Measurements from ENCODE around the gene LFNG. TPM values are rescaled to one million over a fixed set of nuclear protein-coding genes. Genes with fewer than 3 reads are reported as not detected.
A peak's percentile ranks its signal among the peaks of the same experiment; 100 is the strongest.

LFNG gene
- total RNA-seq, result 100 to 1,000 TPM; 110 to 198 (median 182) TPM
- 80.7 TPM for total RNA-seq (2013)
- 23.8 to 393 (median 117) reads per million in 29 experiments for total RNA-seq

- CTCF ChIA-PET, result interaction anchor here in 1 of 2 donors (0.6 kb wide), 1 partner anchor 56 kb away, joined by 5 read pairs; no protein-coding TSS in a partner anchor
- Histone ChIP-seq H3K27ac (ENCODE audit: low read length) (peak within 1 kb of the TSS; percentile 76), H3K9me3 (no peaks in the 10 kb centered on the region), H3K27me3 (replicated peaks in 1 of 2; ENCODE audit: control insufficient read depth in 2 of 2, extremely low read depth in 1 of 2, insufficient read depth in 2 of 2, low read length in 1 of 2) (no peaks in the 10 kb centered on the region), H3K4me3 (ENCODE audit: control insufficient read depth in 1 of 2, extremely low read depth in 1 of 2, low read length in 1 of 2) (peak within 1 kb of the TSS; percentile 83 to 98), H3K4me1 (ENCODE audit: control insufficient read depth in 1 of 2, extremely low read depth in 1 of 2, insufficient read depth in 2 of 2, low read length in 2 of 2) (peaks cover 12 to 50% of the 10 kb centered on the region in 2 experiments), H3K36me3 (ENCODE audit: control insufficient read depth in 2 of 2, extremely low read depth in 1 of 2, insufficient read depth in 1 of 2, low read length in 1 of 2) (peaks cover 0 to 8% of the 10 kb centered on the region in 2 donors)
- peak within 1 kb of the TSS; percentile 90 to 91 for H3K27ac Mint-ChIP-seq
- peak; percentile 78 to 80 (median 80) for ATAC-seq (replicated peaks in 1 of 4)
- peak; percentile 45 to 93 (median 68) for DNase-seq
- POLR2A ChIA-PET, result no interaction called here
- no peaks in the 10 kb centered on the region for H3K9me3 Mint-ChIP-seq
- no peaks in the 10 kb centered on the region for H3K27me3 Mint-ChIP-seq
- peaks cover 24 to 38% (median 36%) of the 10 kb centered on the region in 3 donors for H3K4me1 Mint-ChIP-seq
- H3K4me3 Mint-ChIP-seq, result peak within 1 kb of the TSS; percentile 94 to 99 (median 97)
- peaks cover 13% of the 10 kb centered on the region for H3K36me3 Mint-ChIP-seq
- under 1% methylated on average over 94 of the region's 95 CpGs for WGBS (ENCODE audit: insufficient coverage)
Observed at GRCh38 chr7:2519119-2519930, at the start of gene LFNG. Gene LFNG (plus strand): TSS chr7:2519774. CDS start chr7:2519862, 88 bp downstream.

- H3K4me1 ChIP-seq (ENCODE audit: control insufficient read depth in 1 of 2, extremely low read depth in 1 of 2, insufficient read depth in 2 of 2, low read length in 2 of 2), result peaks cover 0 to 9% of the 10 kb centered on the region in 2 experiments
- ChIA-PET CTCF (interaction anchor here in 1 of 2 donors (0.5 kb wide), 1 partner anchor 18 kb away, joined by 5 read pairs; no protein-coding TSS in a partner anchor), POLR2A (no interaction called here)
- no peak overlapping the region for H3K27ac Mint-ChIP-seq
- ATAC-seq (replicated peaks in 1 of 4) (no peak), DNase-seq (no peak)
- H3K4me3 Mint-ChIP-seq, result no peak overlapping the region
- no peak overlapping the region for H3K4me3 ChIP-seq (ENCODE audit: control insufficient read depth in 1 of 2, extremely low read depth in 1 of 2, low read length in 1 of 2)
- H3K36me3 Mint-ChIP-seq, result no peaks in the 10 kb centered on the region
- no peaks in the 10 kb centered on the region for H3K9me3 ChIP-seq
- H3K27me3 Mint-ChIP-seq, result peaks cover 2 to 10% of the 10 kb centered on the region in 2 donors
- H3K27ac ChIP-seq (ENCODE audit: low read length), result no peak overlapping the region
- peaks cover 2 to 6% (median 4%) of the 10 kb centered on the region in 3 donors for H3K4me1 Mint-ChIP-seq
- no peaks in the 10 kb centered on the region for H3K9me3 Mint-ChIP-seq
- peaks cover 0 to 30% of the 10 kb centered on the region in 2 experiments for H3K27me3 ChIP-seq (replicated peaks in 1 of 2; ENCODE audit: control insufficient read depth in 2 of 2, extremely low read depth in 1 of 2, insufficient read depth in 2 of 2, low read length in 1 of 2)
- no peaks in the 10 kb centered on the region for H3K36me3 ChIP-seq (ENCODE audit: control insufficient read depth in 2 of 2, extremely low read depth in 1 of 2, insufficient read depth in 1 of 2, low read length in 1 of 2)
- WGBS (ENCODE audit: insufficient coverage), result 88% methylated on average over 15 of the region's 19 CpGs
Observed at GRCh38 chr7:2470204-2471021, 49.2 kb upstream of the LFNG start.

GRCh38 chr7:2471022-2471329, 48.6 kb upstream of the LFNG start:
- H3K27me3 Mint-ChIP-seq, result peaks cover 2 to 10% of the 10 kb centered on the region in 2 donors
- ATAC-seq (replicated peaks in 1 of 4), result no peak
- POLR2A ChIA-PET, result no interaction called here
- DNase-seq, result no peak
- Histone ChIP-seq H3K4me3 (ENCODE audit: control insufficient read depth in 1 of 2, extremely low read depth in 1 of 2, low read length in 1 of 2) (no peak overlapping the region), H3K9me3 (no peaks in the 10 kb centered on the region), H3K27ac (ENCODE audit: low read length) (no peak overlapping the region), H3K27me3 (replicated peaks in 1 of 2; ENCODE audit: control insufficient read depth in 2 of 2, extremely low read depth in 1 of 2, insufficient read depth in 2 of 2, low read length in 1 of 2) (peaks cover 0 to 30% of the 10 kb centered on the region in 2 experiments), H3K4me1 (ENCODE audit: control insufficient read depth in 1 of 2, extremely low read depth in 1 of 2, insufficient read depth in 2 of 2, low read length in 2 of 2) (peaks cover 0 to 9% of the 10 kb centered on the region in 2 experiments), H3K36me3 (ENCODE audit: control insufficient read depth in 2 of 2, extremely low read depth in 1 of 2, insufficient read depth in 1 of 2, low read length in 1 of 2) (no peaks in the 10 kb centered on the region)
- no peak overlapping the region for H3K27ac Mint-ChIP-seq
- WGBS (ENCODE audit: insufficient coverage), result no CpG with 5 or more reads among the region's 5 CpGs
- peaks cover 2 to 6% (median 4%) of the 10 kb centered on the region in 3 donors for H3K4me1 Mint-ChIP-seq
- no peaks in the 10 kb centered on the region for H3K9me3 Mint-ChIP-seq
- CTCF ChIA-PET, result interaction anchor here in 1 of 2 donors (0.5 kb wide), 1 partner anchor 17 kb away, joined by 5 read pairs; no protein-coding TSS in a partner anchor
- no peak overlapping the region for H3K4me3 Mint-ChIP-seq
- no peaks in the 10 kb centered on the region for H3K36me3 Mint-ChIP-seq

GRCh38 chr7:2471396-2471795, 48.2 kb upstream of the LFNG start:
- Mint-ChIP-seq H3K9me3 (no peaks in the 10 kb centered on the region), H3K27ac (no peak overlapping the region), H3K27me3 (peaks cover 2 to 10% of the 10 kb centered on the region in 2 donors), H3K4me3 (no peak overlapping the region), H3K36me3 (no peaks in the 10 kb centered on the region), H3K4me1 (peaks cover 2 to 6% (median 4%) of the 10 kb centered on the region in 3 donors)
- ATAC-seq (replicated peaks in 1 of 4) (no peak), DNase-seq (no peak)
- H3K4me3 ChIP-seq (ENCODE audit: control insufficient read depth in 1 of 2, extremely low read depth in 1 of 2, low read length in 1 of 2), result no peak overlapping the region
- peaks cover 0 to 9% of the 10 kb centered on the region in 2 experiments for H3K4me1 ChIP-seq (ENCODE audit: control insufficient read depth in 1 of 2, extremely low read depth in 1 of 2, insufficient read depth in 2 of 2, low read length in 2 of 2)
- WGBS (ENCODE audit: insufficient coverage), result 50% methylated on average over 12 of the region's 17 CpGs
- H3K9me3 ChIP-seq, result no peaks in the 10 kb centered on the region
- H3K27ac ChIP-seq (ENCODE audit: low read length), result no peak overlapping the region
- CTCF ChIA-PET, result no interaction called here
- POLR2A ChIA-PET, result no interaction called here
- peaks cover 0 to 30% of the 10 kb centered on the region in 2 experiments for H3K27me3 ChIP-seq (replicated peaks in 1 of 2; ENCODE audit: control insufficient read depth in 2 of 2, extremely low read depth in 1 of 2, insufficient read depth in 2 of 2, low read length in 1 of 2)
- no peaks in the 10 kb centered on the region for H3K36me3 ChIP-seq (ENCODE audit: control insufficient read depth in 2 of 2, extremely low read depth in 1 of 2, insufficient read depth in 1 of 2, low read length in 1 of 2)

- CTCF ChIA-PET, result no interaction called here
- whole genome bisulfite sequencing (ENCODE audit: insufficient coverage), result 94% methylated on average over 5 of the region's 6 CpGs
- H3K27ac Mint-ChIP-seq, result no peak overlapping the region
Observed at GRCh38 chr7:2472739-2473138, 46.8 kb upstream of the LFNG start.

DNA sequence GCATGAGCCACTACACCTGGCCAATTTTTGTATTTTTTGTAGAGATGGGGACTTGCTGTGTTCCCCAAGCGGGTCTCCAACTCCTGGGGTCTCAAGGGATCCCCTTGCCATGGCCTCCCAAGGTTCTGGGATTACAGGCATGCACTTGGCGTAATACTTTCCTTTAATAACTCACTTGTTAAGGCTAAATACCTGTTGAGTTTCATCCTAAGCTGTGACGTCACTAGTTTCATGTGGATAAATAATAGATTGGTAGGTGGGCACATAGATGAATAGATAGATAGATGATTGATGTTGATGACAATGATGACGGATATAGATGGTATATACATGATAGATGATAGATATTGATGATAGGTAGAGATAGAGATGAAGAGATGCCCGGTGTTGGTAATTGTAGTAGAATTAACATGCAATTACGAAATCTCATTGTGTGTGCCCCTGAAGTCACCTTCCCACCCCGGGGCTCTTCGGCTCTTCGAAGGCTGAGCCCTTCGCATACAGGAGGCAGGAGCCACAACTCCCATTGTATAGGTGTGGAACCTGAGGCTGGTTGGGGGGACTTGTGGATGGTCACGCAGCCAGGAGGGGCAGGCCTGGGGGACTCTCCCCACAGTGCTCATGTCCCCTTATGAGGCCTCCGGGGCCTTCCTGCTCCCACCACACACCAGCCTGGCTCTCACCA, 45.9 kb upstream of the LFNG start:
- H3K36me3 ChIP-seq (ENCODE audit: control insufficient read depth in 2 of 2, extremely low read depth in 1 of 2, insufficient read depth in 1 of 2, low read length in 1 of 2), result no peaks in the 10 kb centered on the region
- ChIA-PET POLR2A (no interaction called here), CTCF (no interaction called here)
- no peak overlapping the region for H3K4me3 ChIP-seq (ENCODE audit: control insufficient read depth in 1 of 2, extremely low read depth in 1 of 2, low read length in 1 of 2)
- peaks cover 0 to 43% of the 10 kb centered on the region in 2 experiments for H3K27me3 ChIP-seq (replicated peaks in 1 of 2; ENCODE audit: control insufficient read depth in 2 of 2, extremely low read depth in 1 of 2, insufficient read depth in 2 of 2, low read length in 1 of 2)
- no peak overlapping the region for H3K27ac ChIP-seq (ENCODE audit: low read length)
- no peak for ATAC-seq (replicated peaks in 1 of 4)
- Mint-ChIP-seq H3K9me3 (no peaks in the 10 kb centered on the region), H3K4me3 (no peak overlapping the region), H3K27me3 (peaks cover 2 to 10% of the 10 kb centered on the region in 2 donors), H3K36me3 (no peaks in the 10 kb centered on the region), H3K27ac (no peak overlapping the region), H3K4me1 (peaks cover 5 to 15% (median 6%) of the 10 kb centered on the region in 3 donors)
- DNase-seq, result no peak
- H3K9me3 ChIP-seq, result no peaks in the 10 kb centered on the region
- peaks cover 2 to 26% of the 10 kb centered on the region in 2 experiments for H3K4me1 ChIP-seq (ENCODE audit: control insufficient read depth in 1 of 2, extremely low read depth in 1 of 2, insufficient read depth in 2 of 2, low read length in 2 of 2)
- 90% methylated on average over 7 of the region's 12 CpGs for WGBS (ENCODE audit: insufficient coverage)

More at GRCh38 chr7:2472739-2473138, 46.8 kb upstream of the LFNG start:
- H3K36me3 ChIP-seq (ENCODE audit: control insufficient read depth in 2 of 2, extremely low read depth in 1 of 2, insufficient read depth in 1 of 2, low read length in 1 of 2), result no peaks in the 10 kb centered on the region
- Mint-ChIP-seq H3K27me3 (peaks cover 2 to 10% of the 10 kb centered on the region in 2 donors), H3K4me3 (no peak overlapping the region), H3K4me1 (peaks cover 5 to 10% (median 6%) of the 10 kb centered on the region in 3 donors), H3K9me3 (no peaks in the 10 kb centered on the region), H3K36me3 (no peaks in the 10 kb centered on the region)
- no peak overlapping the region for H3K4me3 ChIP-seq (ENCODE audit: control insufficient read depth in 1 of 2, extremely low read depth in 1 of 2, low read length in 1 of 2)
- H3K27me3 ChIP-seq (replicated peaks in 1 of 2; ENCODE audit: control insufficient read depth in 2 of 2, extremely low read depth in 1 of 2, insufficient read depth in 2 of 2, low read length in 1 of 2), result peaks cover 0 to 39% of the 10 kb centered on the region in 2 experiments
- H3K9me3 ChIP-seq, result no peaks in the 10 kb centered on the region
- H3K4me1 ChIP-seq (ENCODE audit: control insufficient read depth in 1 of 2, extremely low read depth in 1 of 2, insufficient read depth in 2 of 2, low read length in 2 of 2), result peaks cover 0 to 18% of the 10 kb centered on the region in 2 experiments
- POLR2A ChIA-PET, result no interaction called here
- H3K27ac ChIP-seq (ENCODE audit: low read length), result no peak overlapping the region
- ATAC-seq (replicated peaks in 1 of 4) (no peak), DNase-seq (no peak)
